DMS114 treated with DMSO at 0.1 percent for 48 hours (cell line): ENCODE results near the gene THEM5.

Experiments
- DNase-seq: peaks from one replicate; lab custom pipeline; 2025; ENCODE audit not compliant: unreplicated experiment; lab: John Stamatoyannopoulos, UW

The THEM5 gene

DNA sequence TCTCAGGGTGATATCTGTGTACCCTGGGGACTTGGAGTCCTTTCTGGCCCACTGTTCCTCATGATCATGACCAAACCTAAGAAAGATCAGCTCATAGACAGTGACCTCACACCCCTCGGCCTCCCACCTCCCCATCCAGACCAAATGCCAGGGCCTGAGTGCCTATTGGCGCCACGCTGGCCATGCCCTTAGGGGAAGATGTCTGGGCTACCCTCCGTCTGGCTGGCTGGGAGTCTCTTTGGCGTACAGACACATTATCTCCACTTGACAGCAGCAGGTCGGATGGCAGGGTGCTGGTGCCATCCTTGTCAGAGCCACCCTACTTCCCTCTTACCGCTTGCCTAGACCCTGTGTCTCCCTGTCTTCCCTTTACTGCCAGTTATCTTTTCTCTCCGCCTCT is 30.3 kb downstream of the THEM5 start:
- DNase-seq = no peak

DNA sequence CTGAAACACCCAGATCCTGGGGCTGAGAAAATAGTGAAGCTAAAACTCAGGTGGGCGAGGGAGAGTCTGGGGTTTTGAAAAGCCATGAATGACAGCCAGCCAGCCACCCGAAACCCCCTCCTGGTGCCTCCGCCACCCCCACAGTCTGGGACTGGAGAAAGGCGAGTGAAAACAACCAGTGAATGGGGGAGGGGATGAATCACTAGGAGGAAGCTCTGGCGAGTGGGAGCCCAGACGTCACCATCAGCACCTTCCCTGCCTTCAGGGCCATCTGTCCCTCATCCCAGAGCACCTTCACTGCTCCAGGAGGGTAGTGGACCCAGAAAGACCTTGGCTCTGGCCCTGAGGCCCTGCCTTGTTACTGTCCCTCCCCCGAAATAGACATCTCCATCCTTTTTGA is 31.1 kb downstream of the THEM5 start:
- no peak for DNase-seq

- no peak for DNase-seq
Observed at GRCh38 chr1:151820940-151821339, 32.6 kb downstream of the THEM5 start.

- DNase-seq = no peak
Observed at GRCh38 chr1:151819976-151820623, 33.4 kb downstream of the THEM5 start.

GRCh38 chr1:151819227-151819835 is 34.2 kb downstream of the THEM5 start:
- DNase-seq = no peak

DNA sequence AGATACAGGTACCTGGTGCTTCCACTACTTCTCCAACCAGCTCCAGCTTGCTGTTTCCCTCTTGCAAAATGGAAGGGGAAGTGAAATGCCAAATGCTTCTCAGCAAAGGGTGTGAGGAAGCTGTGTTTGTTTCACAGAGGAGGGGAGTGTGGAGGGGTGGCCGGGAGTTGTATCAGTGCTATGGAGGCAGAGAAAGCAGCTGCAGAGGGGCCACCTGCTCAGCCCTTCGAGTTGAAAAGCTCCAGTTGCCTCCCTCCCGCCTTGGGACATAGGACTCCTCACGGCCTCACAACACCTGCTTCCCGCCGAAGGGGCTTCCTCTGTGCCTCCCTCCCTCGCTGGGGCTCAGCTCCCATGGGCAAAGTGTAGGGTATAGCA is 36.2 kb downstream of the THEM5 start:
- no peak for DNase-seq

GRCh38 chr1:151816548-151817352 is 36.8 kb downstream of the THEM5 start:
- DNase-seq = no peak

GRCh38 chr1:151815716-151816327 is 37.7 kb downstream of the THEM5 start:
- no peak for DNase-seq

GRCh38 chr1:151814971-151815545 is 38.5 kb downstream of the THEM5 start:
- DNase-seq = no peak

DNA sequence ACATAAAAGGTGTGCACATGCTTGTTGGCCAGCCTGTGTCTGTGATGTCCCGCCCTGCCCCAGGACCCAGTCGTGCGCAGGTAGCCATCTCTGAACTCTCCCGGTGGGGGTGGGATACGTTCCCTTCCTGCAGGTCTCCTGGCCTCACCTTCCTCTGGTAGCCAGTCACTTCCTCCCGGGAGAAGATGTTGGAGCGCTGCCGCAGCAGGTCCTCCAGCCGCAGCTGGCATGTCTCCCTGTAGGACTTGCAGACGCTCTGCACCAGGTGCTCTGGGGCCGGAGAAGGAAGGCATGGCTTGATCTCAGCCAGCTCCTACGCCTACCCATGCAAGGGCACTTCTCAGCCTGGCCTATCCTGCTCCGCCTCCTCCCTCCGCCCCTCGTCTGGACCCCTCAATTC is 39.1 kb downstream of the THEM5 start:
- no peak for DNase-seq

DNA sequence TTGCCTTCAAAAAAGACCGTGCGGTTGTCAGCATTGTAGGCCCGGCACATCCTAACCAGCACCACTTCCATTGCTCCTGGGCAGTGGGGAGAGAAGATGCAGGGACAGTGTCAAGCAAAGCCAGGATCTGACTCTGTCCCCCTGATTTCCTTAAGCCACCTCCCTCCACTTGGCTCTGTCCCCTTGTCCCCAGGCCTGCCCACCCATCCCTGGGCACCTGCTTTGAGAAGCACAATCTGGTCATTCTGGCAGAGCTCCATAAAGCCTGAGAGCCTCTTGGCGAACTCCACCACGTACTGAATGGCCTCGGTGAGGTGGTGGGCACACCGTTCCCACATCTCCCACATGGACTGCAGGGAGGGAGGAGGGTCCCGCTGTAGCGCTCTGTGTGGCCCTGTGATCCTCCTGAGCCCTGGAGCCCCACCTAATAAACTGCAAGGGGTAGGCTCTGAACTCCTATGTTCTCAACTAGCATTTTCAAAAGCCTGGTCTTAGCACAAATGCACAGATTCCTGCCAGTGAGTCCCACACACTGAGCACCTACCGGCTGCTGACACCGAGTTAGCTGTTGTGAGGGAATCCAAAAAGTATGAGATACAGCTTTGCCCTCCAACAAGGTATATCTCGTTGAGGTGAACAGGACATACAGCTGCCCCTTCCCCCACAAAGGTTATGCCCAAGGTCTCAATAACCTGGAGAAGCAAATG is 40.1 kb downstream of the THEM5 start:
- no peak for DNase-seq

GRCh38 chr1:151811181-151811580 is 42.3 kb downstream of the THEM5 start:
- DNase-seq = no peak

DNA sequence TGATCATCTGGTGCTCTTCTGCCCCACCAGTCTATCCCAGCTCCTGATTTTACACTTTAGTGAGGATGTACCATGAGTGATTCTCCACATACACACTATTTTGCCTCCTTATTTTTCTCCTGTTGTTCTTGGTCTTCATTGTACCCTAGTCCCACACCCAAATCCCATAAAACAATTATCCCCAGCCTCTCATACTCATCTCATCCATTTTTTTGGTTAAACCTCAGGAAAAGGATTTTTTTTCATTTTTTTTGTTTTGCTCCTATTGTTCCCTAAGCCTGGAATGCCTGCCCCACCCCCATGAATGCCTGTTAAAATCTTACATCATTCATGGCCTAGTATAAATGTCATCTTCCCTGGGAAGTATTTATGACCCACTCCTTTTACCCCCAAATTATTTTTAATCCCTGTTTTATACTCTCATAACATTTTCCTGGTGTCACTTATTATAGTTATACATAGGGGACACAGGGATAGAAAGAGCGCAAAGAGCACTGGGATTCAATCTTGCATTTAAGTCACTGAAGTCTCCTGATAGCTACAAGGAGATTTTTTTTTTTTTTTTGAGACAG is 43.4 kb downstream of the THEM5 start:
- no peak for DNase-seq

DNA sequence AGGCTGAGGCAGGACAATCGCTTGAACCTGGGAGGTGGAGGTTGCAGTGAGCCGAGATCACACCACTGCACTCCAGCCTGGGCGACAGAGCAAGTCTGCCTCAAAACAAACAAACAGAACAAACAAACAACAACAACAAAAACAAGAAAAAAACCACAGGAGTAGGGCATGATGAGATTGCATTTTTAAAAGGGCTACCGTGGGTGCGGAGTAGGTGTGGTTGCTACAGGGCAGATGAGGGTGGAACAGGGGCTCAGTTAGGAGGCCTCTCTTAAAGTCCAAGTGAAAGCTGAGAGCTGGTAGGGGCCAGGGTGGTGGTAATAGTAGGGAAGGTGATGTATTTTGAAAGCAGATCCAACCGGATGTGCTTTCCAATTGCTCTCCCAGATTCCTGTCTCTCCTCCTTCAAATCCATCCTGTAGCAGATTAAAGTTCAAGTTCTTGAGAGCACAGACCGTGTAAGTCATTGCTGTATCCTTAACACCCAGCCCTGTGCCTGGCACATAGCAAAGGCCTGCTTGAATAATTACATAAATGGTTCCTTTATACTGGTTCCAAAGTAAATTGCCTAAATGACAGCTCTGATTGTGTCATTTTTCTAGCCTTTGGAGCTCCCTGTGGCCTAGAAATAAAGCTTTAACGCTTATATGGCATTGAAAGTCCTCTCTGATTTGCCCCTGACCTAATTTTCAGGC is 44.1 kb downstream of the THEM5 start:
- no peak for DNase-seq

DNA sequence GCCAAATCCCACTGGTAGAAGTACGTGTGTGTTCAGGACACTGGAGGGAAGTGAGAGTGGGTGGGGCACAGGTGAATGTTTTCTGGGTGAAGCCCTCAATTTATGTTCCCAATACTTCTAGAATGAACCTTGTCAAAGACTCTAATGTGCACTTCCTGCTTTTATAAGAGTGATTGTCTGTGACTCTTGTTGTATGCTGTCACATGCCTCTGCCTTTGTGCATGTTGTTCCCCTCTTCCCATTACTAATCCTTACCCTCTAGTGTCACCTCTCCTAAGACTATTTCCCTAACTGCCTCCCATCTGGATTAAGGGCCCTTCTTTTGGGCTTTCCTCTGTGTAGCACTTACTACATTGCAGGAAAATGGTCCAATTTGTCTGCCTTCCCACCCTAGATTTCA is 45.7 kb downstream of the THEM5 start:
- DNase-seq = no peak

- DNase-seq = no peak
Observed at GRCh38 chr1:151807131-151807530, 46.4 kb downstream of the THEM5 start.

GRCh38 chr1:151806170-151806569 is 47.3 kb downstream of the THEM5 start:
- no peak for DNase-seq

GRCh38 chr1:151805066-151805820 is 48.3 kb downstream of the THEM5 start, which contains the start of gene LINGO4:
LINGO4 (minus strand) TSS chr1:151805419; CDS start chr1:151802704, 2,715 bp downstream.
- DNase-seq = no peak

GRCh38 chr1:151803915-151804314 is 49.6 kb downstream of the THEM5 start:
- no peak for DNase-seq
